NCI-H1048 (cell line): ENCODE data around the gene OR8K3.

ENCODE experiments used
- DNase-seq: peaks from one replicate; lab custom pipeline; 2025; lab: John Stamatoyannopoulos, UW

The OR8K3 gene

GRCh38 chr11:56314844-56315243, at the start of gene OR8K3:
TSS of gene OR8K3 (plus strand) at chr11:56315144. CDS start at chr11:56318307, 3,163 bp downstream.
- DNase-seq = no peak

GRCh38 chr11:56271092-56271491, 43.9 kb upstream of the OR8K3 start:
- DNase-seq = no peak

GRCh38 chr11:56273854-56274253, 41.1 kb upstream of the OR8K3 start, which contains the start of gene OR5T1:
TSS of gene OR5T1 (plus strand) at chr11:56274154. CDS start at chr11:56275639, 1,485 bp downstream.
- DNase-seq = no peak

GRCh38 chr11:56292154-56292553, 22.8 kb upstream of the OR8K3 start, which contains the start of gene OR8H1:
TSS of gene OR8H1 (minus strand) at chr11:56292254. CDS start at chr11:56291062, 1,192 bp downstream.
- no peak for DNase-seq

- DNase-seq = no peak
Measured at GRCh38 chr11:56296898-56297297, 18.0 kb upstream of the OR8K3 start.

- DNase-seq = no peak
Measured at GRCh38 chr11:56307836-56308235, 7.1 kb upstream of the OR8K3 start.

- no peak for DNase-seq
Measured at GRCh38 chr11:56331861-56332491, 17.0 kb downstream of the OR8K3 start.

GRCh38 chr11:56333156-56333555, 18.2 kb downstream of the OR8K3 start:
- DNase-seq = no peak

GRCh38 chr11:56340289-56340688, 25.3 kb downstream of the OR8K3 start:
- no peak for DNase-seq

- no peak for DNase-seq
Measured at GRCh38 chr11:56345739-56346138, 30.8 kb downstream of the OR8K3 start, which contains the start of gene OR8K1. TSS of gene OR8K1 (plus strand) at chr11:56346039. CDS start at chr11:56346039, 0 bp downstream.

- no peak for DNase-seq
Measured at GRCh38 chr11:56353991-56354390, 39.0 kb downstream of the OR8K3 start, which contains the start of gene OR8J1. TSS of gene OR8J1 (plus strand) at chr11:56354291. CDS start at chr11:56360247, 5,956 bp downstream.
